GM19193 (cell line): ENCODE data around the gene CUL1.

Source experiments
- POLR2A ChIP-seq: IDR thresholded peaks from 4 replicates; pipeline ENCODE4 v1.6.1; 2011; ENCODE audit not compliant: insufficient read depth, insufficient read length; ENCODE audit errors: extremely low read depth

The CUL1 gene

DNA sequence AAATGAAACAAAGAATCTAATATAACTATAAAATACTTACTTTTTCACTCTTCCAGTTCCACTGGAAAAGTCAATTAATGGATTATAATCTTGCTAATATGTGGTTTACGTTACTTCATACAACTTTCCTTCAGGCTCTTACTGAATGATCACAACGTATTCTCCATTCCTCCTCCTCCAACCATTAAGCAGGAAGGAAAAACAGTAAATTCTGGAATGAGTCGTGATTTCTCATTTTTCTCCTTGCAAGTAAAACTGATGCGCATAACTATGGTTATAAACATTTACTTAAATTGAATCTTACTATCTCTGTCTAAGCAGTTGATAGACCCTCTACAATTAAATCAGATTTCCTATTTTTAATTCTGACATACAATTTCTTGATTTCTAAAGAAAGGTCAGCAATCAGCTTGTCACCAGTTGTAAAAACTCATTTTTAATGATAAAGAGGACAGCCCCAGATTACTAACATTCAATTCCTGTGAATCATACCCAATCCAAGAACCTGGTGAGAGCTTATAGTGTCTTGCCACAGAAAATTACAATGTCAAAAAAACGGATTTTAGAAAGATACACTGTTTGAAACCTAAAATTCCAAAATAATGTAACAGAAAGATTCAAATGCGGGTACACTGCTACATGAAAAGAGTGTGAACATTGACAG is 121.1 kb downstream of the CUL1 start:
- TF ChIP-seq POLR2A, result no peak

DNA sequence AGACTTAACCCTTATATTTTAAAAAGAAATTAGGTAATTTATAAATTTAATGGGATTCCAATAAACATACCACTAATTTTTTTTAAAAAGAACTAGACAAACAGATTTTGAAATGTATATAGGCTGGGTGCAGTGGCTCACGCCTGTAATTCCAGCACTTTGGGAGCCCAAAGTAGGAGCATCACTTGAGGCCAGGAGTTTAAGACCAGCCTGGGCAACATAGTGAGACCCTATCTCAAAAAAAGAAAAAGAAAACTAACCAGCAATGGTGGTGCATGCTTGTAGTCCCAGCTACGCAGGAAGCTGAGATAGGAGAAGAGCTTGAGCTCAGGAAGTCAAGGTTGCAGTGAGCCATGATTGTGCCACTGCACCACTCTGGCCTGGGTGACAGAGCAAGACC is 122.7 kb downstream of the CUL1 start:
- TF ChIP-seq POLR2A, result no peak

DNA sequence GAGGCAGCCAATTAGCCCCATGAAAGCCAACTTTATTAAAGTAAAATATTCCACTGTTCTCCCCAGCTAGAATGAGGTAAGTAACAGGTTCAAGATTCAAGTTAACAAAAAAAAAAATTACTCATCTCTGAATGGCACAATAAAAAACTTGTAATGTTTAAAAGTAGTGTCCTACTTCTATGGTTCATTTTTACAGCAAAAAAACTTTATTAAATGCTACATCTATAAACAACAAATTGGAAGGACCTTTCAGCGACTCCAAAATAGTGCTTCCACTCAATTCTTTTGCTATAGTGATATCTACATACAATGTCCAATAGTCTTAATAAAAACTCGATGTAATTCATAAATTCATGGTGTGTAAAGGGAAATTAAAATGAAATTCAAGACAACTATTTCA is 126.2 kb downstream of the CUL1 start:
- no peak for TF ChIP-seq POLR2A

DNA sequence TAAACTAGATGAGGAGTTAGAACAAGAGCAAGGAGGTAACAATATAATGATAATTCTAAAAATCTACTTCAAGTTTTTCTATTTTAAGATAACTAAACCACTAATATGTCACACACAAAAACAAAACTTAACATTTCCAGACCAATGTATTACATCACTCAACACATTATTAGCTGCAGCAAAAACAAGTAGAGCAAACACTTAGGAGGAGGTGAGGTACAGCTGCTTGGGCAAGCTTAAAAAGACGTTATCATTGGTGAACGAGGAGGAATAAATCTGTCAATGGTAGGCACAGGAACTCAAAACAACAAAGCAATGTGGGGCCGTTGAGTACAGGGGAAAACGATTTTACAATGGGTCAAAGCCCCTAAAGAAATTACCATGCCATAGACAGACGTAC is 126.6 kb downstream of the CUL1 start:
- TF ChIP-seq POLR2A, result no peak

DNA sequence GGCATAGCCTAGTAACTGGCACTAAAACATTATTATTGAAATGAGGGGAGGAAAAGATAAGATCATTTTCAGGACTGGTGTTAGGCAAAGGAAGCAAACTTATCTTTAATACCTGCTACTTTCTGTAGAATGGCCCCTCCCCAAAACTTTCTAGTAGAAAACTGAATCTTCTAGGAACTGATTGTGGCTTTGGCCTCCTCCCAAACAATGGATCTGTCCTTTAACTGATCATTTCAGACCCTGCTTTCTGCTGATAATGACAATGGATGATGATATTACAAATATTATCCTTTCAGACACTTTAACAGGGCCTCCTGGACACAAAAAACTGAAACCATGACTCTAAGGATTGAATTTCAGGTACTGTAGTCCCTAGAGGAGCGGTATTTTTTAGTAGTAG is 130.3 kb downstream of the CUL1 start:
- no peak for TF ChIP-seq POLR2A

DNA sequence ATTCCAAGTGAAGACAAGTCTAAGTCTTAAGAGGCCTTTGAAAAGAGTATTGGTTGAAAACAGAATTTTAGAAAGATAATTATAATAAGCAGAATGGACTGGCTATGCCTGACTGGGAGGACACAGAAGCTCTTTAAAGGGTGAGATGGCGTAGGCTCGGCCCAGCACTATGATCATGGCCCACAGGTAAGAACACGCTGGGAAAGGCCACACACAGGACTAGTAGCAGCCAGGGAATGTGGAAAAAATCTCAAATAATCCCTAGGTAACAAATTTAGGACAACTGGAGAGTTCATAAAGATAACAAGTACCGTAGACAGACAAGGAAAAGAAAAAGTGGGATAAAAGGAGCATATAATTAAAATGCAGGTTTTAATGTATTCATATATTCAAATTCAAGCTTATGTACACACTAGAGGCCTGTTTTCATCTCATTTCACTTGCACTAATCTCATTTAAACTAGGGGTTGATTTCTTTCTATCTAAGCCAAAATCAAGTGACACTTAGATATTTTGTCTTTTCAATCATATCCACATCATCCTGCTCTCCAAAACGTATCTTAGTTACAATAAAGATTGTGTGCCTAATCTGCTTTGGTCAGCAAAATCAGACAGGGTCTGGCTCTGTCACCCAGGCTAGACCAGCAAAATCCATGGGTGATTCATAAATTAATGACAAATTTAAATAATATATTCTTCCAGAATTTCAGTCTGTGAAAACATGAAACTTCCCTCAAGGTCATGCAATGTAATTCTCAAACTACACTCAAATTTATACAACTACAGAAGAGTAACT is 132.4 kb downstream of the CUL1 start:
- no peak for TF ChIP-seq POLR2A

DNA sequence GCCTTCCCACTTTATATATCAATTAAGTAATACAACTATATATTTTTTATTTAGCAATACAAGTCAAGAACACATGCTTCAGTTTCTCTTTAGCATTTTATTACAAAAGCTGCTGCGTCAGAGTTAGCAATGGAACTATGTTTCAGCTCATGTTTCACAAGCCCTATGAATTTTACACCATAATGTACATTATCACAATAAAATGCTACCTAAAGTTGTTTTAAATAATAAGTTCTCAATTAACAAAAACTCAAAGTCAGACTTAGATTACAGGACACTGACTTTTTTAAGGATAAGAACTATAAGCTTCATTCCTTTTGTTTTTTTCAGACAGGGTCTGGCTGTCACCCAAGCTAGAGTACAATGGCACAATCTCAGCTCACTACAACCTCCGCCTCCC is 133.1 kb downstream of the CUL1 start:
- TF ChIP-seq POLR2A, result no peak

DNA sequence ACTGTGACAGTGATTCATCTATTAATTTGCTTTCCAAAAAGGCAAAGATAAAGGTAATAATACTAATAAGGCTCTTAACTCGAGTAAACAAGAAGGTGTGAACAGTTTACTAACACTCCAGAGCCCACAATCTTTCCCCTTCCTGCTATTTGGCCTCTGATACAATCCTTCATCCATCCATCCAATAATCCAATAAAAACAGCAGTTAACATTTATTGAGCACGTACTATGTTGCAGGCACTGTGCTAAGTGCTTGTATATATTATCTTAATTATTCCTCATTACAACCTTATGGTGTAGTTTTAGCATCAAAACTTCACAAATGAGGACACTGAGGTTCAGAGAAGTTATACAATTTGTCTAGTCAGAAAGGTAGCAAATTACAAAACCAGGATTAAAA is 135.9 kb downstream of the CUL1 start:
- TF ChIP-seq POLR2A, result no peak

DNA sequence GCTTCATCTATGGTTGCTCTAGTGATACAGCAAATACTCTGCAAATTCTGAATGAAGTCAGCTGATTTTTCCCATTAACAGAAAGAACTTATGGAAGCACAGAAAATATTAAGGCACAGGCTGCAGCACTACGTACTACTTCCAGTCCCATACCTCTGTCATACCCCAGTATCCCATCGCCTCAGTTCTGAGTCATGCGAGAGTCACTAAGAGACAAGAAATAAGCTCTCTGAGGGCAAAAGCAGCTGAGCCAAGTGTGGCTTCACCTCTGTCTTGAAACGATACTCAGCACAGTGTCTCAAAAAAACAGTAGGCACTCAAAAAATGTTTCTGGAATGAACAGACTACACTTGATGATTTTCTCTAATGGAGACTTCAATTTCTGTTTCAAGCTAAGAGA is 137.2 kb downstream of the CUL1 start:
- no peak for TF ChIP-seq POLR2A

DNA sequence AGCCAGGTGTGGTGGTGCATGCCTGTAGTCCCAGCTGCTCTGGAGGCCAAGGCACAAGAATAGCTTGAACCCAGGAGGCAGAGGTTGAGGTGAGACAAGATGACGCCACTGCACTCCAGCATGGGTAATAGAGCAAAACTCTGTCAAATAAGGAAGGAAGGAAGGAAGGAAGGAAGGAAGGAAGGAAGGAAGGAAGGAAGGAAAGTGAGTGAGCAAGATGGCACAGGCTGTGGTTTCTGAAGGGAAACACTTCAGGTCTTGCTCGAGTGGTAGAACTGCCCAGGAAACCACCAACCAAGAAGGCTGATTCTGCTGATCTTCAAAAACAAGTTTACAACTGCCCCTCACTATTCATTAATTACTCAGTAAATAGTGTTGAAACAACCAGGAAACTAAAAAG is 140.2 kb downstream of the CUL1 start:
- no peak for TF ChIP-seq POLR2A

DNA sequence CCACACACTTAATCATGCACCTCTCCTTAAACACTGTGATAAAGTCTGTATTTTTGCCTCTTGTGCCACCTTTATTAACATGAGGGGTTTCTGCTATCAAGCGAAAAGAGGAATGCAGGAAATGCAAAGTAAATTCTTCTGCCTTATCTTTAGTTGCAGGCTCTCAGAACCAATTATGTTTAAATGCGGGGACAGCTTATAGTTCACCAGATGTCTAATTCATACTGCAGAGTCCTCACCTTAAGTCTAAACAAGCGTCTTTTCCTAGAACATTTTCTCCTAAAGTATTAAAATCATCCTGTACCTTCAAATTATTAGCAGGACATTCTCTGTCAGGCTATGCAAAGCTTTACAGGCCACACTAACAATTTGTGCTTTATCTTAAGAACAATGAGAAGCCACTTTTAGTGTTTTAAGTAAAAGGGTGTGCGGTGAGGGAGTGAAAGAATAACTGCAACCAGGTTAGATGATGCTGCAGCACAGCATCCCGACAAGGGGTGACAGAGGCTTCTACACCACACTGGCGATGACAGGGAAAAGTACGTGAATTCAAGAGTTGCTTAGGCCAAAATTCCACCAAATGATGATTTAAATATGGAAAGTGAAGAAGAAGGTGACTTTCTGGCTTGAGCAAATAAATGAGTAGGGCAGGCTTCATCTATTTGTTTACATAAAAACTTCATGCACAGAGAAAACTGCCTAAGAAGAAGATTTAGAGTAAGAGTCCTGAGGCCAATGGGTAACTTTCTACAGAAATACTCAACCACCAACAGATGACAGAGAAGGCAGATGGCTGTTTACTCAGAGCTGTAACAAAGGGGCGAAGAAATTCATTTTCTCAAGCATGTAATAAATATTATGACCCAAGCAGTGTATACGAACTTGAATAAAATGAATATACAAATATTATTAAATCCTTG is 149.4 kb downstream of the CUL1 start:
- TF ChIP-seq POLR2A, result no peak

DNA sequence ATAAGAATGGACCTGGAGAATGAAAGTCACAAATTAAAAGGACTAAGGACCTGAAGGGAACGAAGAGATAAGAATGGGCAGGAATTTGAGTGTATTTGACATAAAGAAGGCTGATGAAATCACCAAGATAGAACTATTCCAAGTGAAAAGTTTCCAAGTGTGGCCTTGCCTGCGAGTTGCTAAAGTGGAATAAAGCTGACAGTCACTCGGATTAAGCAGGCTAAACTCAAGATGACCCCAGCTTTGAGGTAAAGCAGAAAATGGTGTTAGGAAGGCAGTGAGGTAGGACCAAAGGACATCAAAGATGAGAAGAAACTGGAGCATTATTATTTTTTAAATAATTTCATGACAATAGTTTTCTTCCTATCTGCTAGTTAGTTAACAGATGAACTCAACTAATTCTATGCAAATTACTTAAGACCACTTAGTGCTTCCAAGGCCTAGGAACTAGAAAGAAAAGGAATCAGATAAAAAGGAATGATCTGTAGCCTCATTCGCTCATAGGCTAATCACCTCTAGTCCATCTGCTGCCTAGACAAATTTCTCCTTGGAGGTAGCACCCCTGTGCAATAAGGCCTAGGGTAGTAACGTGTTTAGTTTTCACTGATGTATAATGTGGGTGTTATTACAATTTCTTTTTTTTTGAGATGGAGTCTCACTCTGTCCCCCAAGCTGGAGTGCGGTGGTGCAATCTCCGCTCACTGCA is 150.8 kb downstream of the CUL1 start:
- TF ChIP-seq POLR2A, result no peak

DNA sequence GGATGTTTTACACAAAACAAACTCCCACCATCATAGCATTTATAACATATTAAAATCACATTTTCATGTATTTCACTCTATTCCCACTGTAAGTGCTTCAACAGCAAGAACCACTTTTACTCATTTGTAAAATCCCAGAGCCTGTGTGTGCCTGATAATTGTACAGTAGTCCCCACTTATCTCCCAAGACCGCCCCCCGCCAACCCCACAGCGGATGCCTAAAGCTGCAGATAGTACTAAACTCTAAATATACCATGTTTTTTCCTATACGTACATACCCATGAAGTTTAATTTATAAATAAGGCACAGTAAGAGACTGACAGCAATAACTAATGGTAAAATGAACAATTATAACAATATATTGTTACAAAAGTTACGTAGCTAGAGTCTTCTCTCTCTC is 151.9 kb downstream of the CUL1 start:
- no peak for TF ChIP-seq POLR2A
